Stimulated activated CD8-positive, alpha-beta memory T cell treated with anti-CD3 and anti-CD28 coated beads, Interleukin-2, amount 100 ng/mL, for 48 hours (primary cell): ENCODE data around the gene FHIT.

ENCODE experiments used
- DNase-seq, 2 donors: peaks; one replicate each; pipeline ENCODE4 v3.0.0-alpha.2; 2020; ENCODE audit warnings: low read depth in 2 of 2

The FHIT gene

DNA sequence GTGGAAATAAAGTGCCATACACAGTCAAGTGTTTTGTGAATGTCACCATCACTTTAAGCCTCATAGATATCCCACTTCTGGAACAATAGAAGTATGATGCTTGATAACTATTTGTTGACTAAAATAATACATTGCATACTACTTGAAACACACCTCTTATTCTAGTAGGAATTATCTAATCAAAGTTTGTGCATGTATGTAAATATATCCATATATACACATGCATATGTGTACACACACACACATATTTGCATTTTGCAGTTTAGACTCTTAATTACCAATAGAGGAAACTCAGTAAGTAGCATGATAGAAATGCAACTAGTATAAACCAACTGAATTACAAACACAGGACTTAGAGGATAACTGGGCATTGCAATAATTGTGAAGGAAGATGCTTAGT lies 1084.1 kb downstream of the FHIT start:
- DNase-seq, result no peak

DNA sequence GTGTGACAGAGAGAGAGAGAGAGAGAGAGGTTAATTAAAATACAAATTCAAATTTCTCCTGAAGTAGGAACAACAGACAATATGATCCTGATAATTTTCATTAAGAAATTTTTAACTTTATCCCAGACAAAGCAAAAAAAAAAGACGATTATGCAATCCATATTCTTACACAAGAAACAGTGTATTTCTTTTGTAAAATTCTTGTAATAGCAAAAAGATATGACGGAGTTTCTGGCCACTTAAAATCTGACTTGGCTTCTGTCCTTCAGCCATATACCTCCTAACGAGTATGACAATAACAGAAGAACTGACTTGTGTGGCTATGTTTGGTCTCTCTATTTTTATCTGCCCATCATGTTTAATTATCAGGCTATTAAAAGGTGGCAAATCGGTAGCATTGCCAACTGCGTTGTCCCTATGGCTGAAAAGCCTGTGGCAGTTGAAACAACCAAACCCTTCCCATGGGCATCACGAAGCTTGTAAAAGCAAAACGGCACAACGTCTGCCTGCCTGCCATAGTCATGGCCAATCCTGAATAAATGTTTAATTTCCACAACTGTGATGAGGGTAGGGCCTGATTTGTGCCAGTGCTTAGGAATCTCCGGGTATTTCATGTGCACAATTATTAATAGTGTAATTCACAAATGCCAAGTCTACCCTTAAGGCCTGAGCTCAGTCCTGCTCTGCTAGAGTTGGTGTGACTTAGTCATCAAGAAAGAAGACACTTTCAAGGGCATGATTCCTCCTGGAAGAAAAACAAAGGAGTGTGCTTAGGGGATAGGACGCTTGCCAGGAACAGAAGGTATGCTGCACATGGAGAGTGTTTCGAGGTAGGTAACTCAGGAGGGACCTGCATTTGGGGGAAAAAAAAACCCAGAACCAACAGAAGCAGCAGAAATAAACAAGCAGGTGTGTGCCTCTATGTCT lies 1090.2 kb downstream of the FHIT start:
- DNase-seq, result no peak

DNA sequence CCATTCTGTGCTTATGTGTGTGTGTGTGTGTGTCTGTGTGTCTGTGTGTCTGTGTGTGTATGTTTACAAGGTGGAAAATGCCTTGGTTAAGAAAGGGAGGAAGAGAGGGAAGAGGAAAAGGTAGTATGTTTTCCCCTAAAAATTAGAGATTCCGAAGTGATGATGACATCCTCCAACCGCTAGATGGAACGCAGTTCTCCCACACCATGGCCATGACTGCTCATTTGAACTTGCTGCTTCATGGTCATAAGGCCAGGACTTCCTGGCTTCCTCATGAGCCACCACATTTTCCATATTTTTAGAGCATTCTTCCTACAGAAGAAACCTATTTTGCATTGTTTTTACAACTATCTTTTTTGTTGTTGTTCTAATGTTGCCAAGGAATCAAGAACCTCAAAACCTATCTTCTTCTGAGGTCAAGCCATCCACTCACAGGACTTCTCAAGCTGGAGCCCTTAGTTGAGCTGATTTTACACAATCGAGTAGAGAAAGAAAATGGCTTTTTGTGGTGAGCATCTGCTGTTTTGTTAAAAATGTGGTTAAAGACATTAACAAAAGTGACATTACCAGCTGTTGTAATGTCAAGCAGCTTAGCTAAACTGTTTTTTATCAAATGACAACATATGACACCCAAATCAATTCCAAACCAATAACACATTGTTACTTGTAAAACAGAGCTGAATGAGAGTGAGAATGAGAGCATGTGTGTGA lies 1091.0 kb downstream of the FHIT start:
- DNase-seq, result no peak

DNA sequence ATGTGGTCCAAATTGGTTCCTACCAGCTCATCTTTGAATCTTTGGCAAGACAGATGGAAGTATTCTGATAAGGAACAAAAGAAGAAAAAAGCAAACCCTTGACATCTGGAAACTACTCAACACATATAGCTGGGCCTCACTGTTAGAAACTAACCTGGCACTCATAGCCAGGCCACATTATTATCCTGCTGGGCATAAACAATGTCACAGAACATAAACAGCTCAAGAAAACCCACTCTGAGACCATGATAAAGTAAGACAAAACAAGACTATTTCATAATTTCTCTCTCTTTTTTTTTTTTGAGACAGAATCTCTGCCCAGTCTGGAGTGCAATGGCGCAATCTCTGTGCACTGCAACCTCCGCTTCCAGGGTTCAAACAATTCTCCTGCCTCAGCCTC lies 1093.2 kb downstream of the FHIT start:
- no peak for DNase-seq

DNA sequence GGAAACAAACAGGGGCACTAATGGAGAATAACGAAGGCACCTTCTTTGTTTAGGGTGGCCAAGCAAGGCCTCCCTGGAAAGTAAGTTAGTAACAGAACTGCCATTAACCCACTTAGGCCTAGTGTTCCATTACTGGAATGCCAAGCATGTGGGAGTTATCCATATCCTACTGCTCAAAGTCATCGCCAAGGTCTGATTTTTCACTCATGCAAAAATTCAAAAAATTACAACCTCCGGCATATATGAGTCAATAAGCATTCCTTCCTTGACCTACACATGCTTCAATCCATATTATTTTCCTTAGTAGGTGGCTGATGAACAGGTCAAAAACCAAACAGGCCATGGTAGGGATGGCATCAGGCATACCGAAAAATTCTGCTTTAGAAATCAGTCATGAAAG lies 1097.2 kb downstream of the FHIT start:
- DNase-seq, result no peak

DNA sequence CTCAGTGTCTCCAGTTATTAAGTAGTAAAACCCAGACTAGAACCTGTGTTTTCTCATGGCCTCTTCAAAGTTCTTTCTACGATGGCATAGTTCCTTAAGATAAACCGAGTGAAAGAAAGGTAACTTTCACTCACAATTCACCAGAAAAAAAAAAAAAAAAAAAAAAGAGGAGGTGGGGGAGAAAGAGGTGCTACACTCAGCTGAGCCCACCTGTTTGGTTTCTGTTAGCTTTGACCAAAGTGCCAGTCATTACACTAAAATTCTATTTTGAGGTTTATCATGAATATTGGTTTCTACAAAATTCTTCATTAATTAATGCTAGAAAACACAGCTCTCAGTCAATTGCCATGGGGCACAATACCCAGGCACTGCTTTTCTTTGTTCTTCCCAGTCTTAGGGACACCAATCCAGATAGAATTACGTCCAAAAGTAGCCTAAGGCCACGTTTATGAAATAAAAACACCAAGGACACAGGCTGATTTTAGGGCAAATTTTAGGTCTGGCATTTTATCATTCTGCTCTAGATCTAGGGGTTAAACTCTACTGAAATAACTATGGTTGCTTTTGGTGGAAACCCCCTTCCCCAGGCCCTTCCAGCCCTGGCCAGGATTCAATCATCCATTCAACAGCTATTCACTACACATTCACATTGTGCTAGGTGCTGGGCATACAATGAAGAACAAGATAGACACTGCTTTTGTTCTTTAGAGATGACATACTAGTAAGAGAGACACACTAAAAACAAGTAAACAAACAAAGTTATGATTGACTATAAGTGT lies 1097.8 kb downstream of the FHIT start:
- DNase-seq, result no peak

DNA sequence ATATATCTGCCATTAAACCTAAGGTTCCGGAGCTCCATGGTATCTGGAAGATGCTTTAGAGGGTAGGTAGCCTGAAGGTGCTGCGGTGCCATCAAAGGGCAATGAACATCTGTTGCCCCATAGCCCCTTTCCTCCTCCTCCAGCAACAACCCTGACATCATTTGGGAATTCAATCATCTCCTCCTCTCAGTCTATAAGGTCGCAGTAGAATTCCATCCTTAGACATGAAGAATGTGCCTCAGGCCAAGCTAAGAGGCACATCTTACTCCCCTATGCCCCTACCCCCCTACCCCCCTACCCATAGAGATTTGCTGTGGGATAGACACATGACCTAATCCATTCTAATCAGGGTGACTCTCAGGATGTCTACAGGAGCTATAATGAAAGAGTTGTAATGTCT lies 1101.8 kb downstream of the FHIT start:
- DNase-seq, result no peak

DNA sequence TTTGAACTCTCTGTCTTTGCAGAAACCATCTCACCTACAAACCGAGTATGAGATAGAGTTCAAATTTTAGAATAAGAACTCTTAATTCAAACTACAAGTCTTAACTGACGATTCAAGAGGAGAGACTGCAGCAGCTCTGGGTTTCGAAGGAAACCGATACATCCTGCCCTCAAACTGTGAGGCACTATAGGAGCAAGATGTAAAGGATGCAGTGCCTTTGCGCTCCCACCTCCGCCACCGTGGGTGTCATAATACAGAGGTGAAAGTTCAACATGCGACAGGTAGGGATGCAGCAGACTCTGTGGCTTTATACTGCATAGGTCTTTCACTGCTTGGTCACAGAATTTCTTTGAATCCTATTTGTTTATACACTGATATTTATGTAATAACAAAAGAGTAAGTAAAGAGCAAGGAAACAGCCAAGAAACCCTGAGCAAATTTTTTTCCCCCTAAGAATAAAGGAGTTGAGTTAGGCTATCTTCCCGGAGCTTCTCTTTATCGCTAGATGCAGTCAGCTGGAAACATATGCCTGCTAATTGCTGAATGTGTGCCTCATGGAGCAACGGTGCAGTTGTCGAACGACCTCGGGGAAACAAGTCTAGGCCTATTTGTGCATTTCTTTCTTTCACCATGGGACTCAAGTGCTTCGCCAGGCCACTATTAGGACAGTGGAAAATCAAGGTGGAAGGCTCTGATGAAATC lies 1103.9 kb downstream of the FHIT start:
- no peak for DNase-seq

DNA sequence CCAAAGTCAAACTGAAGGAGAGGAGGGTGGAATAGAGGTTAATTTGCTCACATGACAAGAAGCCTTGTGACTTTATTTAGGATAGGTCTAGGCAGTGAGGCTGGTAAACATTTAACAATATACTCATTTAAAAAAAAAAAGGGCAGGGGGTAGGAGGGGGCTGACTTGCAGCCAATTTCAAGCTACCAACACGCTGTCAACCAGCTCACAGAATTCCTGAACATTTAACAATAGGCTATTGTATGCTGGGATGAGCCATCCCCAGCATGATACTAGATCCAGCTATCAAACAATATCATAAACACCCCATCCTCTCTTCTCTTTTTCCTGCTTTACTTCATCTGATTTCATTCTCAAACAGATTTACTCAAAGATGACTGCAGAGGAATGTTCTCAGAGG lies 1105.1 kb downstream of the FHIT start:
- no peak for DNase-seq

DNA sequence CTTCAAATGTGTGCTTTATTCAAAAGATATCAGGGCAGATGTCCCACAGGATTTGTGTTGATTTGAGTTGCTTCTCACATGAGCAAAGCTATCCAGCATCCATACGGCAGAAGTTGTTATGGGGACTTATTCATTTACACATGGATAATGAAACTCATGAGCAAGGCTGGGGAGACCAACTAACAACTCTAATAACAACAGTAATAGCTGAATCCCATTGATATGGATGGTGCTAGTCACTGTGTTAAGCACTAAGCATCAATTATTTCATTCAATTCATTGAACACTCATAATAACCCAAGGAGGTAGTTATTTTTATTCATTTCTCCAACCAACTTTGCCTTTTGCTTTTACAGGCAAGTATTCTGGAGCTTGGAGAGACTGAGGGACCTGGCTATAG lies 1107.2 kb downstream of the FHIT start:
- DNase-seq, result no peak

DNA sequence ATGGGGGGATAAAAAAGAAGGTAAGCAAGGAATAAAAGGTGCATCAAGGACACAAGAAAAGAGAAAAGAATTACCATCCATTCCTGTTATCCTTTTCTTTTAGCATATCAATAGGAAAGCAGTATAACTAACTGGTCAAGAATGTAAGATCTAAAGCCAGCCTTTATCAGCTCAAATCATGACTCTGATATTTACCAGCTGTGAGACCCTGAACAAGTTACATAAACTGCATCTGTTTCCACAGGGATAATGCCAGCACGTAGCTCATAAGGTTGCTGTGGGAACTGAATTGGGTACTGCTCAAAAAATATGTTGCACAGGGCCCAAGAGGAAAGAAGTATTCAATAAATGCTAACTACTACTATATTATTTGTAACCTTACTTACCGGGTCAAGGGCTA lies 1109.2 kb downstream of the FHIT start:
- DNase-seq, result no peak

DNA sequence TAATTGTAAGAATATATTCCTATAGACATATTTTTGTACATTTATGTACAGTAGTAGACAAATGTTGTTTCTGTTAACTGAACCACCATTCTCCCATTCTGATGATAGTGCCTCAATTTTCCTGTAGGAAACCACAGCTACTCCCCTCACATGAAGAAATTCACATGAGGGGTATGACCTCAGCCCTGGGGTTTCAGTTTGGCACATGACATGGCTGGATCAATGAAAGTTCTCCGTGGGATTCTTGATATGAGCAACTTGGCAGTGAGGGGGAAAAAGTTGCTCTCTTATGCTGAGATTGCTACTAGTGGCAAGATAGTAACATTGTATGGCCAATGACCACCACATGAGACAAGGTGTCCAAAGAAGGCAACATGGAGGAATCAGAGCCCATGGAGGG lies 1111.1 kb downstream of the FHIT start:
- no peak for DNase-seq

DNA sequence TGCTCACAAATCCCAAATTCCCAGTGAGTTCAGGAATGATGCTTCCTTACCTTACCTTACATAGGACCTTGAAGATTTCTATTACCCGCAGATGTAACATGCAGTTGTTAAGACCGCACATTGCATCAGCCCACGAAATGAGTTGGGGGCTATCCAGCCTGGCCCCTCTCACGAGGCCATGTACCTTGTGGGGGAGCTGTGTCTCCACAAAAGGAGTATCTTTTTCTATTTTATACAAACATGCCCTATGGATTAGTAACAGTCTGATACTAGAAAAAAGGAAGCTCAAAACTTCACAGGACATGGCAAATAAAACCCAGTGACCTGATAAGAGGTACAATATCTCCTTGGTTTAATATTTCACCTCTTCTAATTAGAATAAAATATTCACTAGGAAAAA lies 1114.7 kb downstream of the FHIT start:
- no peak for DNase-seq

DNA sequence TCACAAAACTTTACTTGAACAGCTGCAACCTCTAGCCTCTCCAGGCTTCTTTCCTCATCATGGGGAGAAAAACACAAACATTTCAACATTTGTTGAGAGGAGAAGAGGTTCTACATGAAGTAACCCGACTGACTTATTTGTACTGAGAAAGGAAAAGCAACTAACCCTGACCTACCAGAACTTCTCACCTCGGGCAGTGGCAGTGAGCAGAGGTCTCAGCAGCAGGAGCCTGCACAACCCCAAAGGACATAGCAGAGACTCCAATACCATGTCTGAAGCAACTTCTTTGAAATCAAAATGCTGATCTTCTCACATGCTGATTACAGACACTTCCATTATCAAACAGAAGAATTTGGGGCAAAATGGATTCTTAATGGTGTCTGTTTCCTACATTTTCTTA lies 1115.8 kb downstream of the FHIT start:
- no peak for DNase-seq

DNA sequence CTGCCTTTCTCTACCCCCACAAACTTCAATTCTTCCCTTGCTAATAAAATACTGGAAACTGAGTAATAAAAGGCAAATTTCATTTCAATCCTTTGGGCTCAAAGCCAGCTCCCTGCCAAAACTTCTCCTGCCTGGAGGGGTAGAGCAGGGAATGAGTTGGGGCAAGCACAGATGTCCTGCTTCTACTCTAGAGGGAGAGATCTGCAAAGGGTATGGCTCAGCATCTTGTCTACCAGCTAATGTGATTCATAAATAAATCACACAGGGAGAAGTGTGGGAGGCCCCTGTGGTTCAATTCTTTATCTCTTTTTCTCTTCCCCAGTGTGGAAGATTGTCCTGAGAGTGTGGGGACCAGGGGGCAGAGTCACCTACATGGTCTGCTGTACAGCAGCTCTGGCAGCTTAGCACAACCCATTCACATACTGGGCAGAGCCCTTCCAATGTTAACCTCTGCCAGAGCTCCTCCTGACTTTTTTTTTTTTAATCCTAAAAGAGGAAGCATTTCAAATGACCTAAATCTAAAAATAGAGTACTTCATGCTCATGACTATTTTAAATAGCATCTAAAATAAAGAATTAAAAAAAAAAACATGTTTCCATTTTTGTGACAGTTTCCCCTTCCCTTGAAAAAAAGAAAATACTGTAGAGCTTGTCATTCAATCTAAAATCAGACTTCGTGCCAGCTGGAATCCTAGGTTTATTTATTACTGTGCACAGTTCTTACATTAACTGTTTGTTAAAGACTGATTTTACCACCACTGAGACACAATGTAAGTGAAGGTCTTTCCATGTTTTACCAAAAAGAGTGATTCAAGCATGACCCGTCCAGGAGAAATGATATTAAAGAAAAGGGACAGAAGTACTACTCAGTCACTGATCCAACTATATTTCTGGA lies 1117.7 kb downstream of the FHIT start:
- no peak for DNase-seq

DNA sequence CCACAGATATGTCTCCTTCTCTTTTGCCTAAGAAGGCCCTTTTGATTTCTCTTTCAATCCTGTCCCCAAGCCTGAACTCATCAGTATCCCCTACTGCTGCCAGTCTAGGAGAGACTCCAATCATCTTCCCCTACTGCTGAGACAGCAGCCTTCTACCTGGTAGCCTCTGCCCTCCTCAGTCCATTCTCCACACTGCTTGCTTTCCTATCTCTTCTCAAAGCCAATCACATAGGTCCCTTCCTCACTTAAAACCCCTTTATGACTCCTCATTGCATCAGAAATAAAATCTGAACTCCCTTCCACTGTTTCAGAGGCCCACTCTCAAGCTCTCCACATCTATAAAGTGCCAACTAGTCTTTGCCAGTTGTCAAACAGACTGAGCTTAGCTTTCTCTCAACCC lies 1119.6 kb downstream of the FHIT start:
- DNase-seq, result no peak

DNA sequence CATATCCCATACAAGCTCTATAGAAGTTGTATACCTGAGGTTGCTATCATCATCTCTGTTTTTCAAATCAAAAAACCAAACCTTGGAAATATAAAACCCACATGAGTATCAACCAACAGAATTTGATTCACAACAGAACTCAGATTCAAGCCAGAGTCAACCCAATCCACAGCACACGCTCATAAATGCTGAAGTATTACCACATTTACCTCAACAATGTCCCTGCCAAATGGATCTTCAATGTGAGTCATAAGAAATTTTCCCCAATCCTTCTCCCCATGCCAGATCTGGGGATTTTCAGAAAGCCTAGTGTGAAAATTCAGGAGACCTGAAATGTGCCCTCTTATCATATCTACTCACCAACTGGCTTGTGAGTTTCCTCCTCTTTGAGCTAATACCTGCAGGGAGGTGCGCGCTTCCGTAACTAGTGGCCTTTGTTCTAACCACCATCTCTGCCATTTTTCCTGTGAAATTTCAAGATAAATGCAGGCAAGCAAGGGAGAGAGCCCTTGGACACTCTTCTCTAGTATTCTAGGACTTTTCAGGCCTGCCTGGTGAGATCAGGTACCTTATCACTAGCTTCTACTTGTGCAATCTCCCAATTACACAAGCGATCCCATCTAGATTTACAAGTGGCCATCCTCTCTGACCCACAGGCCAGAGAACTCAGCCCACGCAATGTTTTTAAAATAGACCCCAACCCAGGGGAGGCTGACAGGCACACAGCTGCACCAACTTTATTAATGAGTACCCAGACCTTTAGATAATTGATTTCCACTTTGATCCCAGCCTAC lies 1124.5 kb downstream of the FHIT start:
- no peak for DNase-seq

DNA sequence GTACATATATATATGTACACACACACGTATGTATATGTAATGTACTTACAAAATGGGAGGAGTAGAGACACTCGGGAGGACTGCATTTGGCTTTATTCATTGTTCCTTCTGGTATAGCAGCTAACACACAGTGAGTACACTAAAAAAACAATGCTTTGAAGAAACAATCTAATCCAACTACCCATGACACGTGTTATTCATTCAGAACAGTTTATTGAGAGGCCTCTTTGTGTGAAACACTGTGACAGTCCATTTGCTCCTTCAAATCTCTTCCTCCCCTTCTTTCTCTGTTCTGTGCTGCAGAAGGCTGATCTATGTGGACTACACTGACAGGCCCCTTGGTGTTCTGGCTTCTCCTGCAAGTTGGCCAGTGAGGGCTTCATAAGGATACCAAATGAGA lies 1125.6 kb downstream of the FHIT start:
- DNase-seq, result no peak

DNA sequence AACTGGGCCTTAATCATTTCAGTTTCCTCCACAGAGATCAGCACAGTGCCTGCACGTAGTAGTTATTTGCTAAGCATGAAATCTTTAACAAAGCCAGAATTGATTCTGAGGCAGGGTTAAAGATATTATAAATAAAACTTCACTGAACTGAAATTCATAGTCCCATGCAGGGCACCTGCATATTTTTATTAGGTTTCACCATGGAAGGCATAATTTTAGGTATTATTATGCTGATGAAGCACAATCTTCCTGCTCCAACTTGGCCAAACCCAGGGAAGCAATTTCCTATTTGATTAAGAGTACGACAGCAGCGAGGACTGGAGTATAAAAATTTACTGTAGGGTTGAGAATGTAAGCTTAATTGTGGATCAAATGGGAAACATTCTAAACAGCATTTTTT lies 1131.0 kb downstream of the FHIT start:
- DNase-seq, result no peak

DNA sequence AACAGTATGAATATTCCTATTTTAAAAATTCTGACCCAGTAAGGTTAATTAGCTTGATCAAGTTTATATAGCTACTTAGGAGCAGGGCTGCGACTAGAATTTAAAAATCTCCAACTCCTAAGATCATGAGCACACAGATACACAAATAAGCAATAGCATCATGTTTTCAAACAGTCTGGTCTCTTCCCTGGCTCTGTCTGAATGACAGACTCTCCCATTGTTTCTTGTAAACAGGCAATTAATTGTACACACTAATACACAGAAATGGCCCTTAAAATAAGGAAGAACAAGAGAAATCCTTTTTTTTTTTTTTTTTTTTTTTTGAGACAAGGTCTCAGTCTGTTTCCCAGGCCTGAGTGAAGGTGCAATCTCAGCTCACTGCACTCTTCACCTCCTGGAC lies 1137.1 kb downstream of the FHIT start:
- DNase-seq, result no peak
